Fibroblast of skin of scalp (primary cell): ENCODE data around the gene YRDC.
"Not testable (repeated sequence)": the region's sequence is repeated elsewhere in the genome, so short reads cannot be mapped to it uniquely, and the experiment has no call there.

Experiments used
- DNase-seq: peaks from one replicate; pipeline ENCODE4 v3.0.0-alpha.2; 2013

YRDC gene

GRCh38 chr1:37821481-37821880 lies 13.5 kb upstream of the YRDC start:
- DNase-seq, result no peak

- DNase-seq, result no peak
These were observed 9.5 kb upstream of the YRDC start for GRCh38 chr1:37817481-37817880.

- no peak for DNase-seq
These were observed 6.2 kb upstream of the YRDC start for GRCh38 chr1:37814252-37814651.

- DNase-seq, result no peak
These were observed 5.6 kb upstream of the YRDC start for GRCh38 chr1:37813529-37814145.

GRCh38 chr1:37811027-37811655 lies 3.1 kb upstream of the YRDC start:
- peak; percentile 86 for DNase-seq

GRCh38 chr1:37809942-37810341 lies 1.9 kb upstream of the YRDC start:
- DNase-seq, result no peak

GRCh38 chr1:37808369-37809319 lies 636 bp upstream of the YRDC start:
- peak; percentile 85 for DNase-seq

GRCh38 chr1:37807220-37807554 lies 821 bp downstream of the YRDC start:
- no peak for DNase-seq

GRCh38 chr1:37802439-37802838 lies 5.6 kb downstream of the YRDC start:
- DNase-seq, result no peak

- peak; percentile 14 for DNase-seq
These were observed 10.2 kb downstream of the YRDC start for GRCh38 chr1:37797750-37798345.

- DNase-seq, result peak; percentile 39
These were observed 12.5 kb downstream of the YRDC start for GRCh38 chr1:37795340-37796125.

GRCh38 chr1:37794372-37795339 lies 13.4 kb downstream of the YRDC start:
- no peak for DNase-seq

GRCh38 chr1:37793773-37794371 lies 14.1 kb downstream of the YRDC start, which contains the start of gene MANEAL:
MANEAL (plus strand) TSS chr1:37793847; CDS start chr1:37794183, 336 bp downstream.
- peak; percentile 49 for DNase-seq

- DNase-seq, result no peak
These were observed 14.9 kb downstream of the YRDC start for GRCh38 chr1:37792943-37793686.

- no peak for DNase-seq
These were observed 25.5 kb downstream of the YRDC start for GRCh38 chr1:37782491-37782890.

- no peak for DNase-seq
These were observed 29.4 kb downstream of the YRDC start for GRCh38 chr1:37778654-37779053.

GRCh38 chr1:37776946-37777516 lies 31.0 kb downstream of the YRDC start:
- DNase-seq, result no peak

- not testable (repeated sequence) for DNase-seq
These were observed 36.6 kb downstream of the YRDC start for GRCh38 chr1:37771440-37771839.

GRCh38 chr1:37767488-37767887 lies 40.5 kb downstream of the YRDC start:
- no peak for DNase-seq
